T-cell (primary cell): ENCODE data around the gene SYT3. TPM values are rescaled to one million over a fixed set of nuclear protein-coding genes. Genes with fewer than 3 reads are reported as not detected.
A peak's percentile ranks its signal among the peaks of the same experiment; 100 is the strongest.

Experiments used
- ATAC-seq, 4 experiments: fragments of 200-7000 bp in 3 of 4; fragments of 150-1000 bp in 1 of 4; cut with Tn5 transposase; replicated peaks in 1 of 4; 1 replicate in 3 of 4; 2 replicates in 1 of 4; pipeline ENCODE4 v1.10.0; 2021; ENCODE audit warnings: moderate library complexity in 3 of 4, mild to moderate bottlenecking in 2 of 4, moderate number of reproducible peaks in 1 of 4
- CTCF ChIA-PET, 2 donors: fragments of 300-600 bp; sonication (Branson Sonifier 250); formaldehyde crosslinking; loops; one replicate each; lab custom pipeline; 2022; ENCODE audit warnings: antibody characterized with exemption in 2 of 2; lab: Charles Lee
- POLR2A ChIA-PET, 2 donors: fragments of 300-600 bp; sonication (Branson Sonifier 250); formaldehyde crosslinking; loops; one replicate each; lab custom pipeline; 2022; ENCODE audit warnings: antibody characterized with exemption in 2 of 2; lab: Charles Lee
- DNase-seq, 35 experiments: peaks; one replicate each; pipeline versions ENCODE4 v3.0.0 to v3.0.0-alpha.2; 2013 to 2023
- H3K27ac ChIP-seq: one replicate; pipeline ENCODE4 v1.5.1; 2013; ENCODE audit warnings: low read length
- H3K27me3 ChIP-seq, 2 experiments: replicated peaks in 1 of 2; 1 replicate in 1 of 2; 2 replicates in 1 of 2; pipeline versions ENCODE4 v1.6.1 to v1.7.0; 2013; ENCODE audit warnings: low read length in 1 of 2, mixed read lengths in 1 of 2; ENCODE audit not compliant: control insufficient read depth in 2 of 2, insufficient read depth in 2 of 2; ENCODE audit errors: extremely low read depth in 1 of 2
- H3K36me3 ChIP-seq, 2 donors: 1 replicate in 1 of 2; 2 replicates in 1 of 2; pipeline versions ENCODE4 v1.6.1 to v1.7.0; 2013; ENCODE audit warnings: low read length in 1 of 2; ENCODE audit not compliant: control insufficient read depth in 2 of 2, insufficient read depth in 1 of 2; ENCODE audit errors: extremely low read depth in 1 of 2
- H3K4me1 ChIP-seq, 2 experiments: 1 replicate in 1 of 2; 2 replicates in 1 of 2; pipeline versions ENCODE4 v1.6.1 to v1.7.0; 2013; ENCODE audit warnings: low read length in 2 of 2, mixed read lengths in 1 of 2; ENCODE audit not compliant: insufficient read depth in 2 of 2, control insufficient read depth in 1 of 2; ENCODE audit errors: extremely low read depth in 1 of 2
- H3K4me3 ChIP-seq, 2 donors: 1 replicate in 1 of 2; 2 replicates in 1 of 2; pipeline versions ENCODE4 v1.5.1 to v1.7.0; 2013; ENCODE audit warnings: mild to moderate bottlenecking in 2 of 2, low read length in 1 of 2, moderate library complexity in 1 of 2; ENCODE audit not compliant: control insufficient read depth in 1 of 2; ENCODE audit errors: extremely low read depth in 1 of 2
- H3K9me3 ChIP-seq: 2 replicates; pipeline ENCODE4 v1.7.0; 2013
- H3K27ac Mint-ChIP-seq, 2 donors: one replicate each; pipeline ENCODE4 v1.8.0; 2020 to 2021; ENCODE audit warnings: mild to moderate bottlenecking in 2 of 2, mixed read lengths in 2 of 2
- H3K27me3 Mint-ChIP-seq, 2 donors: one replicate each; pipeline ENCODE4 v1.8.0; 2021 to 2022; ENCODE audit warnings: mixed read lengths in 2 of 2
- H3K36me3 Mint-ChIP-seq: one replicate; pipeline ENCODE4 v1.8.0; 2021; ENCODE audit warnings: mixed read lengths
- H3K4me1 Mint-ChIP-seq, 3 donors: one replicate each; pipeline ENCODE4 v1.8.0; 2020 to 2022; ENCODE audit warnings: mixed read lengths in 3 of 3, mild to moderate bottlenecking in 1 of 3
- H3K4me3 Mint-ChIP-seq, 3 donors: one replicate each; pipeline ENCODE4 v1.8.0; 2020 to 2022; ENCODE audit warnings: mild to moderate bottlenecking in 3 of 3, mixed read lengths in 3 of 3, moderate library complexity in 3 of 3
- H3K9me3 Mint-ChIP-seq, 3 donors: one replicate each; pipeline ENCODE4 v1.8.0; 2020 to 2022; ENCODE audit warnings: mixed read lengths in 3 of 3
- WGBS: methylation state at CpG from one replicate; pipeline ENCODE4 v1.1.5; 2013; ENCODE audit warnings: missing lambda C conversion rate; ENCODE audit not compliant: insufficient coverage; 5-methylcytosine and 5-hydroxymethylcytosine counted together
- total RNA-seq, 35 experiments: library from RNA in 6 of 35; stranded (reverse) in 6 of 35; fragments of 120-200 nt in 1 of 35; gene quantifications; one replicate each; pipeline versions ENCODE4 v1.2.1 to v1.2.4 and lab custom pipeline; 2013 to 2026

SYT3 gene
- total RNA-seq, 5 donors from 2014 or later (not counting 1 experiment from before 2014, with no cell fraction given), result 0.41 to 0.68 (median 0.57) TPM; not detected in 2

GRCh38 chr19:50662651-50663481 lies 23.2 kb upstream of the SYT3 start:
- H3K9me3 Mint-ChIP-seq, result peaks cover 0 to 6% (median 0%) of the 10 kb centered on the region in 3 donors
- peaks cover 7 to 11% (median 10%) of the 10 kb centered on the region in 3 donors for H3K4me1 Mint-ChIP-seq
- no peaks in the 10 kb centered on the region for H3K9me3 ChIP-seq
- ChIA-PET POLR2A (no interaction called here), CTCF (no interaction called here)
- no peak overlapping the region for H3K4me3 ChIP-seq
- ATAC-seq (no peak), DNase-seq (no peak)
- H3K4me1 ChIP-seq, result peaks cover 0 to 21% of the 10 kb centered on the region in 2 experiments
- peaks cover 43 to 51% of the 10 kb centered on the region in 2 donors for H3K27me3 Mint-ChIP-seq
- no peaks in the 10 kb centered on the region for H3K36me3 Mint-ChIP-seq
- no peak overlapping the region for H3K27ac Mint-ChIP-seq
- H3K36me3 ChIP-seq, result no peaks in the 10 kb centered on the region
- H3K27me3 ChIP-seq, result peaks cover 5 to 72% of the 10 kb centered on the region in 2 experiments
- no peak overlapping the region for H3K27ac ChIP-seq
- no peak overlapping the region for H3K4me3 Mint-ChIP-seq
- 68% methylated on average over 11 of the region's 16 CpGs for WGBS

- Mint-ChIP-seq H3K4me1 (peaks cover 14 to 19% (median 18%) of the 10 kb centered on the region in 3 donors), H3K9me3 (peaks cover 0 to 13% (median 4%) of the 10 kb centered on the region in 3 donors), H3K27ac (no peak overlapping the region), H3K36me3 (no peaks in the 10 kb centered on the region), H3K4me3 (no peak overlapping the region), H3K27me3 (peaks cover 51 to 60% of the 10 kb centered on the region in 2 donors)
- H3K36me3 ChIP-seq, result no peaks in the 10 kb centered on the region
- H3K4me3 ChIP-seq, result no peak overlapping the region
- peaks cover 10 to 75% of the 10 kb centered on the region in 2 experiments for H3K27me3 ChIP-seq
- ChIA-PET POLR2A (no interaction called here), CTCF (no interaction called here)
- H3K27ac ChIP-seq, result no peak overlapping the region
- H3K4me1 ChIP-seq, result peaks cover 0 to 25% of the 10 kb centered on the region in 2 experiments
- ATAC-seq (no peak), DNase-seq (no peak)
- 77% methylated on average over 44 of the region's 49 CpGs for WGBS
- H3K9me3 ChIP-seq, result no peaks in the 10 kb centered on the region
Measured at GRCh38 chr19:50661766-50662650, 22.3 kb upstream of the SYT3 start.

GRCh38 chr19:50661023-50661422 lies 21.3 kb upstream of the SYT3 start:
- H3K4me3 Mint-ChIP-seq, result no peak overlapping the region
- no peaks in the 10 kb centered on the region for H3K36me3 Mint-ChIP-seq
- H3K9me3 ChIP-seq, result no peaks in the 10 kb centered on the region
- peaks cover 14 to 19% (median 18%) of the 10 kb centered on the region in 3 donors for H3K4me1 Mint-ChIP-seq
- peaks cover 0 to 19% of the 10 kb centered on the region in 2 experiments for H3K4me1 ChIP-seq
- DNase-seq, result no peak
- no peak overlapping the region for H3K4me3 ChIP-seq
- POLR2A ChIA-PET, result no interaction called here
- H3K27me3 Mint-ChIP-seq, result peaks cover 60 to 70% of the 10 kb centered on the region in 2 donors
- no peaks in the 10 kb centered on the region for H3K36me3 ChIP-seq
- CTCF ChIA-PET, result no interaction called here
- WGBS, result 89% methylated on average over 9 of the region's 10 CpGs
- H3K9me3 Mint-ChIP-seq, result peaks cover 4 to 16% (median 4%) of the 10 kb centered on the region in 3 donors
- ATAC-seq, result no peak
- H3K27ac ChIP-seq, result no peak overlapping the region
- peaks cover 11 to 75% of the 10 kb centered on the region in 2 experiments for H3K27me3 ChIP-seq
- no peak overlapping the region for H3K27ac Mint-ChIP-seq

GRCh38 chr19:50660088-50660366 lies 20.3 kb upstream of the SYT3 start:
- Mint-ChIP-seq H3K27ac (peak overlapping the region in 1 of 2 donors; percentile 52), H3K36me3 (no peaks in the 10 kb centered on the region), H3K9me3 (peaks cover 4 to 18% (median 7%) of the 10 kb centered on the region in 3 donors), H3K27me3 (peaks cover 67 to 76% of the 10 kb centered on the region in 2 donors), H3K4me3 (peak overlapping the region in 1 of 3 donors; percentile 18), H3K4me1 (peaks cover 14 to 19% (median 18%) of the 10 kb centered on the region in 3 donors)
- no peak for DNase-seq
- peaks cover 0 to 18% of the 10 kb centered on the region in 2 experiments for H3K4me1 ChIP-seq
- H3K36me3 ChIP-seq, result no peaks in the 10 kb centered on the region
- no peak overlapping the region for H3K27ac ChIP-seq
- ChIA-PET POLR2A (interaction anchor here in 1 of 2 donors (0.6 kb wide), 1 partner anchor 321 kb away, joined by 8 read pairs; no protein-coding TSS in a partner anchor), CTCF (no interaction called here)
- H3K4me3 ChIP-seq, result no peak overlapping the region
- H3K9me3 ChIP-seq, result no peaks in the 10 kb centered on the region
- 51% methylated on average over 5 of the region's 6 CpGs for WGBS
- peaks cover 11 to 77% of the 10 kb centered on the region in 2 experiments for H3K27me3 ChIP-seq
- ATAC-seq, result no peak

GRCh38 chr19:50659318-50660087 lies 19.8 kb upstream of the SYT3 start:
- no CpG with 5 or more reads among the region's 37 CpGs for WGBS
- Histone ChIP-seq H3K4me1 (peaks cover 0 to 18% of the 10 kb centered on the region in 2 experiments), H3K27ac (no peak overlapping the region), H3K9me3 (no peaks in the 10 kb centered on the region), H3K4me3 (peak overlapping the region in 1 of 2 donors; percentile 26), H3K36me3 (no peaks in the 10 kb centered on the region), H3K27me3 (peaks cover 11 to 75% of the 10 kb centered on the region in 2 experiments)
- no peaks in the 10 kb centered on the region for H3K36me3 Mint-ChIP-seq
- H3K27ac Mint-ChIP-seq, result no peak overlapping the region
- H3K9me3 Mint-ChIP-seq, result peaks cover 4 to 22% (median 13%) of the 10 kb centered on the region in 3 donors
- no peak for ATAC-seq
- H3K4me1 Mint-ChIP-seq, result peaks cover 14 to 19% (median 18%) of the 10 kb centered on the region in 3 donors
- H3K27me3 Mint-ChIP-seq, result peaks cover 72 to 77% of the 10 kb centered on the region in 2 donors
- CTCF ChIA-PET, result no interaction called here
- DNase-seq, result no peak
- POLR2A ChIA-PET, result interaction anchor here in 1 of 2 donors (0.6 kb wide), 1 partner anchor 321 kb away, joined by 8 read pairs; no protein-coding TSS in a partner anchor
- peak overlapping the region in 2 of 3 donors; percentile 21 to 82 for H3K4me3 Mint-ChIP-seq
